Natural killer cell (primary cell): ENCODE measurements around the gene SLC25A38. TPM values are rescaled to one million over a fixed set of nuclear protein-coding genes. Genes with fewer than 3 reads are reported as not detected.

ENCODE experiments used
- ATAC-seq, 3 donors: fragments of 150-1000 bp in 2 of 3; fragments of 200-7000 bp in 1 of 3; cut with Tn5 transposase; 1 replicate in 1 of 3; 2 replicates in 2 of 3; pipeline ENCODE4 v1.10.0; 2021; ENCODE audit warnings: mild to moderate bottlenecking in 2 of 3, moderate library complexity in 2 of 3
- DNase-seq, 2 donors: peaks; one replicate each; pipeline versions ENCODE4 v3.0.0 to v3.0.0-alpha.2; 2013 to 2021; ENCODE audit warnings: mixed read lengths in 1 of 2
- H3K27ac ChIP-seq: one replicate; pipeline ENCODE4 v1.5.1; 2013; ENCODE audit warnings: mild to moderate bottlenecking, low read length
- H3K27me3 ChIP-seq: one replicate; pipeline ENCODE4 v1.6.1; 2013; ENCODE audit warnings: low read length; ENCODE audit not compliant: control insufficient read depth, insufficient read depth
- H3K36me3 ChIP-seq: one replicate; pipeline ENCODE4 v1.6.1; 2013; ENCODE audit warnings: low read length; ENCODE audit not compliant: control insufficient read depth, insufficient read depth
- H3K4me1 ChIP-seq: one replicate; pipeline ENCODE4 v1.6.1; 2013; ENCODE audit warnings: low read length; ENCODE audit not compliant: control insufficient read depth, insufficient read depth
- H3K4me3 ChIP-seq: one replicate; pipeline ENCODE4 v1.5.1; 2013; ENCODE audit warnings: low read length
- H3K9me3 ChIP-seq: one replicate; pipeline ENCODE4 v1.6.1; 2013; ENCODE audit warnings: low read length; ENCODE audit not compliant: control insufficient read depth, insufficient read depth
- H3K27ac Mint-ChIP-seq, 2 donors: one replicate each; pipeline ENCODE4 v1.8.0; 2022; ENCODE audit warnings: mild to moderate bottlenecking in 2 of 2, mixed read lengths in 2 of 2, moderate library complexity in 1 of 2
- H3K27me3 Mint-ChIP-seq, 2 donors: one replicate each; pipeline ENCODE4 v1.8.0; 2022; ENCODE audit warnings: low read depth in 2 of 2, mixed read lengths in 2 of 2
- H3K36me3 Mint-ChIP-seq: one replicate; pipeline ENCODE4 v1.8.0; 2022; ENCODE audit warnings: mixed read lengths
- H3K4me1 Mint-ChIP-seq, 2 donors: one replicate each; pipeline ENCODE4 v1.8.0; 2022; ENCODE audit warnings: mixed read lengths in 2 of 2
- H3K4me3 Mint-ChIP-seq: one replicate; pipeline ENCODE4 v1.8.0; 2022; ENCODE audit warnings: mild to moderate bottlenecking, moderate library complexity, mixed read lengths
- H3K9me3 Mint-ChIP-seq, 2 donors: one replicate each; pipeline ENCODE4 v1.8.0; 2022; ENCODE audit warnings: mixed read lengths in 2 of 2
- WGBS: methylation state at CpG from one replicate; pipeline ENCODE4 v1.1.7; 2013; ENCODE audit warnings: missing lambda C conversion rate; ENCODE audit not compliant: insufficient coverage; 5-methylcytosine and 5-hydroxymethylcytosine counted together
- intact Hi-C: fragments of 100-400 bp; cut with micrococcal nuclease; formaldehyde crosslinking; loops from one replicate; pipeline ENCODE4 v1.14.2; 2022
- total RNA-seq, 4 donors: library from RNA; stranded (reverse); fragments of 120-200 nt in 1 of 4; gene quantifications; one replicate each; pipeline versions ENCODE4 v1.2.3 to v1.2.4, GENCODE V29; 2013 to 2022
- TF ChIP-seq, protein P1 (sequence below): fragments of 200-600 bp; IDR thresholded peaks from one replicate; pipeline ENCODE4 v1.8.0; 2022; ENCODE audit warnings: antibody characterized with exemption

The SLC25A38 gene
- total RNA-seq, result 10 to 100 TPM; 40.0 to 44.7 (median 41.7) TPM
- total RNA-seq (2013), result 43.2 TPM

DNA sequence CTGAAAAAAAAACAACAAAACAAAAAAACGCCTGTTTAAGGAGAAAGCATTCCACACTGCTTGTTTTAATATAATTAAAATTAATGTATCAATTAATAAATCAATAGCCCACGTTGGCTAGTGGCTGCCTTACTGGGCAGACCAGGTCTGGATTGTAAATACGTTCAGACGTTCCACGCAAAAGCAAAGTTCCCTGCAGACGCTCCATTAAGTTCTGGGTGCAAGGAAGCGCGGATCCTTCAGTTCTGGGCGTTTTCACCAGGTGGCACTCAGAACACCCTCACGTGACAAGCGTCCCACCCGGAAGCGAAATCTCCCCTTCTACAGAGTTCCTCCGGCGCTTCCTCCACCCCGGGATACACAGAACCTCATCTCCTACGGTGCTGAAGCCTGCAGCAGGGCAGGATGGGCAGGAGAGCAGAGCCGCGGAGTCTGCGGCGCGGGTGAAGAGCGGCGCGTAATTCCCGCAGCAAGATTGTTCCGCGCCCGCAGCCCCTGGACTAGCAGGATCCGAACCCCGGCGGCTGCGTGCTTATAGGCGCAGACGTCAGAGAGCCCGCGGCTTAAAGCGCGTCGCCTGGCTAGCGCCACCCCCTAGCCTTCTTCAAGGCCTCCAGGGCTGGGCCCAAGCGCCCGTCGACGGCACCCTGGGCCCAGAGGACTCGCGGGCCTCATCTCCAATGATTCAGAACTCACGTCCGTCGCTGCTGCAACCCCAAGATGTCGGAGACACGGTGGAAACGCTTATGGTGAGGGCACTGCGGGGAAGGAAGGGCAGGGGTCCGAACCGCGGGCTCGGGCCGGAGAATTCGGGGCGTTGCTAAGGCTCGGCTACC, at the start of gene SLC25A38:
Gene SLC25A38 (plus strand): TSS at position 326 of the 836 bp plus-strand sequence. CDS start 355 bp downstream, at position 681.
- peak within 1 kb of the TSS; percentile 99 for H3K27ac Mint-ChIP-seq
- under 1% methylated on average over 61 of the region's 62 CpGs for WGBS
- no peaks in the 10 kb centered on the region for H3K27me3 ChIP-seq
- H3K9me3 ChIP-seq, result no peaks in the 10 kb centered on the region
- no peaks in the 10 kb centered on the region for H3K36me3 Mint-ChIP-seq
- H3K27ac ChIP-seq, result peak within 1 kb of the TSS; percentile 97
- peak within 1 kb of the TSS; percentile 94 for H3K4me3 ChIP-seq
- no peaks in the 10 kb centered on the region for H3K36me3 ChIP-seq
- H3K9me3 Mint-ChIP-seq, result no peaks in the 10 kb centered on the region
- peak within 1 kb of the TSS; percentile 98 for H3K4me3 Mint-ChIP-seq
- DNase-seq (peak; percentile 74 to 92), ATAC-seq (peak; percentile 76 to 89 (median 79))
- peaks cover 49% of the 10 kb centered on the region for H3K4me1 ChIP-seq
- intact Hi-C loops, result loop anchor here (5.0 kb wide), 1 partner anchor 331 kb away; the partner anchor contains the start of genes SCN11A and WDR48
- H3K27me3 Mint-ChIP-seq, result no peaks in the 10 kb centered on the region
- H3K4me1 Mint-ChIP-seq, result peaks cover 41 to 45% of the 10 kb centered on the region in 2 donors
- TF ChIP-seq, protein P1, sequence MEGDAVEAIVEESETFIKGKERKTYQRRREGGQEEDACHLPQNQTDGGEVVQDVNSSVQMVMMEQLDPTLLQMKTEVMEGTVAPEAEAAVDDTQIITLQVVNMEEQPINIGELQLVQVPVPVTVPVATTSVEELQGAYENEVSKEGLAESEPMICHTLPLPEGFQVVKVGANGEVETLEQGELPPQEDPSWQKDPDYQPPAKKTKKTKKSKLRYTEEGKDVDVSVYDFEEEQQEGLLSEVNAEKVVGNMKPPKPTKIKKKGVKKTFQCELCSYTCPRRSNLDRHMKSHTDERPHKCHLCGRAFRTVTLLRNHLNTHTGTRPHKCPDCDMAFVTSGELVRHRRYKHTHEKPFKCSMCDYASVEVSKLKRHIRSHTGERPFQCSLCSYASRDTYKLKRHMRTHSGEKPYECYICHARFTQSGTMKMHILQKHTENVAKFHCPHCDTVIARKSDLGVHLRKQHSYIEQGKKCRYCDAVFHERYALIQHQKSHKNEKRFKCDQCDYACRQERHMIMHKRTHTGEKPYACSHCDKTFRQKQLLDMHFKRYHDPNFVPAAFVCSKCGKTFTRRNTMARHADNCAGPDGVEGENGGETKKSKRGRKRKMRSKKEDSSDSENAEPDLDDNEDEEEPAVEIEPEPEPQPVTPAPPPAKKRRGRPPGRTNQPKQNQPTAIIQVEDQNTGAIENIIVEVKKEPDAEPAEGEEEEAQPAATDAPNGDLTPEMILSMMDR, result no peak

GRCh38 chr3:39333607-39334006, 49.6 kb upstream of the SLC25A38 start:
- DNase-seq (no peak), ATAC-seq (no peak)
- Mint-ChIP-seq H3K36me3 (no peaks in the 10 kb centered on the region), H3K9me3 (no peaks in the 10 kb centered on the region), H3K27me3 (no peaks in the 10 kb centered on the region), H3K4me1 (peaks cover 6 to 16% of the 10 kb centered on the region in 2 donors), H3K27ac (no peak overlapping the region), H3K4me3 (no peak overlapping the region)
- no peaks in the 10 kb centered on the region for H3K27me3 ChIP-seq
- peaks cover 5% of the 10 kb centered on the region for H3K4me1 ChIP-seq
- no peak overlapping the region for H3K27ac ChIP-seq
- H3K9me3 ChIP-seq, result no peaks in the 10 kb centered on the region
- intact Hi-C loops, result no loop called here
- no peak overlapping the region for H3K4me3 ChIP-seq
- H3K36me3 ChIP-seq, result no peaks in the 10 kb centered on the region
- TF ChIP-seq, protein P1, result no peak

- no peak overlapping the region for H3K27ac Mint-ChIP-seq
- peaks cover 6 to 16% of the 10 kb centered on the region in 2 donors for H3K4me1 Mint-ChIP-seq
- Histone ChIP-seq H3K36me3 (no peaks in the 10 kb centered on the region), H3K4me3 (no peak overlapping the region), H3K9me3 (no peaks in the 10 kb centered on the region), H3K4me1 (peaks cover 5% of the 10 kb centered on the region), H3K27me3 (no peaks in the 10 kb centered on the region), H3K27ac (no peak overlapping the region)
- intact Hi-C loops, result no loop called here
- no peak overlapping the region for H3K4me3 Mint-ChIP-seq
- TF ChIP-seq, protein P1, result no peak
- no peak for DNase-seq
- H3K27me3 Mint-ChIP-seq, result no peaks in the 10 kb centered on the region
- H3K9me3 Mint-ChIP-seq, result no peaks in the 10 kb centered on the region
- no peak for ATAC-seq
- no peaks in the 10 kb centered on the region for H3K36me3 Mint-ChIP-seq
- WGBS, result 100% methylated on average over 1 of the region's 4 CpGs
Observed at GRCh38 chr3:39334205-39334604, 49.0 kb upstream of the SLC25A38 start.
